Gastroesophageal sphincter (tissue), 3 donors: Measurements from ENCODE around the gene ZNF512.
"Not testable (repeated sequence)": the region's sequence is repeated elsewhere in the genome, so short reads cannot be mapped to it uniquely, and the experiment has no call there.

Experiments
- EP300 ChIP-seq: sonication (generic); formaldehyde crosslinking; IDR thresholded peaks from one replicate; pipeline ENCODE4 v1.6.1; 2017; ENCODE audit warnings: antibody characterized with exemption, mild to moderate bottlenecking
- POLR2A ChIP-seq, 2 donors: fragments of 450-650 bp; IDR thresholded peaks; one replicate each; pipeline ENCODE4 v1.6.1; 2017; ENCODE audit warnings: antibody characterized with exemption in 2 of 2, mild to moderate bottlenecking in 2 of 2, moderate library complexity in 1 of 2
- POLR2AphosphoS5 ChIP-seq: sonication (generic); formaldehyde crosslinking; IDR thresholded peaks from one replicate; pipeline ENCODE4 v1.6.1; 2017; ENCODE audit warnings: antibody characterized with exemption
- TF ChIP-seq, protein P1 (sequence below), 4 experiments: fragments of 200-600 bp in 2 of 4; fragments of 450-650 bp in 2 of 4; sonication (generic) in 1 of 4; IDR thresholded peaks; one replicate each; pipeline ENCODE4 v1.5.1; 2017 to 2019; ENCODE audit warnings: antibody characterized with exemption in 4 of 4, mild to moderate bottlenecking in 2 of 4, moderate library complexity in 2 of 4

DNA sequence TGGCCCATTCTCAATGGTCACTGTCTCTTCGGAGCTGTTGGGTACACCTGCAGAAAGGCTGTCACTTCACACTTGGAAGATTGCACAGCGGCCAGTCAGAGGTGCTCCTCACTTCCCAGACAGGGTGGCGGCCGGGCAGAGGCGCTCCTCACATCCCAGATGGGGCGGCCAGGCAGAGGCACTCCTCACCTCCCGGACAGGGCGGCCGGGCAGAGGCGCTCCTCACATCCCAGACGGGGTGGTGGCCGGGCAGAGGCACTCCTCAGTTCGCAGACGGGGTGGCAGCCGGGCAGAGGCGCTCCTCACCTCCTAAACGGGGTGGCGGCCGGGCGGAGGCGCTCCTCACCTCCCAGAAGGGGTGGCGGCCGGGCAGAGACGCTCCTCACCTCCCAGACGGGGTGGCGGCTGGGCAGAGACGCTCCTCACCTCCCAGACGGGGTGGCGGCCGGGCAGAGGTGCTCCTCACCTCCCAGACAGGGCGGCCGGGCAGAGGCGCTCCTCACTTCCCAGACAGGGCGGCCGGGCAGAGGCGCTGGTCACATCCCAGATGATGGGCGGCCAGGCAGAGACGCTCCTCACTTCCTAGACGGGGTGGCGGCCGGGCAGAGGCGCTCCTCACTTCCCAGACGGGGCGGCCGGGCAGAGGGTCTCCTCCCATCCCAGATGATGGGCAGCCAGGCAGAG, 11.3 kb downstream of the ZNF512 start:
- not testable (repeated sequence) for TF ChIP-seq POLR2A (IDR thresholded peaks at IDR 0.05); POLR2AphosphoS5; EP300
- TF ChIP-seq, protein P1, sequence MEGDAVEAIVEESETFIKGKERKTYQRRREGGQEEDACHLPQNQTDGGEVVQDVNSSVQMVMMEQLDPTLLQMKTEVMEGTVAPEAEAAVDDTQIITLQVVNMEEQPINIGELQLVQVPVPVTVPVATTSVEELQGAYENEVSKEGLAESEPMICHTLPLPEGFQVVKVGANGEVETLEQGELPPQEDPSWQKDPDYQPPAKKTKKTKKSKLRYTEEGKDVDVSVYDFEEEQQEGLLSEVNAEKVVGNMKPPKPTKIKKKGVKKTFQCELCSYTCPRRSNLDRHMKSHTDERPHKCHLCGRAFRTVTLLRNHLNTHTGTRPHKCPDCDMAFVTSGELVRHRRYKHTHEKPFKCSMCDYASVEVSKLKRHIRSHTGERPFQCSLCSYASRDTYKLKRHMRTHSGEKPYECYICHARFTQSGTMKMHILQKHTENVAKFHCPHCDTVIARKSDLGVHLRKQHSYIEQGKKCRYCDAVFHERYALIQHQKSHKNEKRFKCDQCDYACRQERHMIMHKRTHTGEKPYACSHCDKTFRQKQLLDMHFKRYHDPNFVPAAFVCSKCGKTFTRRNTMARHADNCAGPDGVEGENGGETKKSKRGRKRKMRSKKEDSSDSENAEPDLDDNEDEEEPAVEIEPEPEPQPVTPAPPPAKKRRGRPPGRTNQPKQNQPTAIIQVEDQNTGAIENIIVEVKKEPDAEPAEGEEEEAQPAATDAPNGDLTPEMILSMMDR (IDR thresholded peaks at IDR 0.05), result not testable (repeated sequence)
